B cell (primary cell): Measurements from ENCODE around the gene BIK.
"Not testable (repeated sequence)": the region's sequence is repeated elsewhere in the genome, so short reads cannot be mapped to it uniquely, and the experiment has no call there.

Source experiments
- CTCF ChIP-seq: fragments of 200-600 bp; IDR thresholded peaks from one replicate; pipeline ENCODE4 v1.8.0; 2022; ENCODE audit warnings: antibody characterized with exemption, mild to moderate bottlenecking
- EZH2 ChIP-seq: IDR thresholded peaks from 2 replicates; pipeline ENCODE4 v1.6.1; 2012; ENCODE audit warnings: borderline replicate concordance, low read depth, mild to moderate bottlenecking, moderate library complexity, low read length; ENCODE audit not compliant: insufficient read depth, poor library complexity, severe bottlenecking

GRCh38 chr22:43104056-43104625, 6.4 kb upstream of the BIK start:
- TF ChIP-seq CTCF, EZH2: not testable (repeated sequence)
